HG03521 (cell line): Measurements from ENCODE around the gene RGS10.

Source experiments
- ATAC-seq: cut with Tn5 transposase; IDR thresholded peaks from one replicate; pipeline ENCODE4 v1.9.1; 2021; ENCODE audit warnings: mild to moderate bottlenecking, moderate library complexity; ENCODE audit not compliant: unreplicated experiment

The RGS10 gene

GRCh38 chr10:119452396-119452795 is 90.1 kb downstream of the RGS10 start:
- ATAC-seq = no peak

- ATAC-seq = no peak
These were observed 91.1 kb downstream of the RGS10 start for GRCh38 chr10:119451300-119451896.

GRCh38 chr10:119450606-119451299 is 91.8 kb downstream of the RGS10 start:
- ATAC-seq = no peak
